ENCODE measurements around the gene PARP15. TPM values are rescaled to one million over a fixed set of nuclear protein-coding genes. Genes with fewer than 3 reads are reported as not detected.

Gene PARP15
- total RNA-seq, 1 donor from 2014 or later: 0.27 TPM

DNA sequence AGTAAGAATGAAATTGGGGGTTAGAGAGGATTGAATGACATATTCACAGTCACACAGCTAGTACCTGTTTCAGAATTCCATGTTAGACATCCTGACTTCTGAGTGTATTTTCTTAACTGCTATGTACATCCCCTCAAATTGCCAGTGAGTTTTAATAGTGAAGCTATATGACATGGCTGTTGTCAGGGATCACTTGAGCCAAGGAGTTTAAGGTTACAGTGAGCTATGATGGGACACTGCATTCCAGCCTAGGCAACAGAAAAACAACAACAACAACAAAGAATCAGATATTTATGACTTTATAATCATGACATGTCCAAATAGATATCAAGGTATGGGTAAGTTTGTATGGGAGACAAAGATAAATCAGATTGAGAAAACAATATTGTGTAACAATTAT, 16.6 kb downstream of the PARP15 start:
- no peaks in the 10 kb centered on the region for H3K4me1 Mint-ChIP-seq
- no peak overlapping the region for H3K4me3 Mint-ChIP-seq
- H3K9me3 Mint-ChIP-seq: peaks cover 9% of the 10 kb centered on the region
- no peaks in the 10 kb centered on the region for H3K36me3 Mint-ChIP-seq
- no peak for DNase-seq (ENCODE audit: low spot score in 2 of 2, unreplicated experiment in 2 of 2)
- TF ChIP-seq, protein P1, sequence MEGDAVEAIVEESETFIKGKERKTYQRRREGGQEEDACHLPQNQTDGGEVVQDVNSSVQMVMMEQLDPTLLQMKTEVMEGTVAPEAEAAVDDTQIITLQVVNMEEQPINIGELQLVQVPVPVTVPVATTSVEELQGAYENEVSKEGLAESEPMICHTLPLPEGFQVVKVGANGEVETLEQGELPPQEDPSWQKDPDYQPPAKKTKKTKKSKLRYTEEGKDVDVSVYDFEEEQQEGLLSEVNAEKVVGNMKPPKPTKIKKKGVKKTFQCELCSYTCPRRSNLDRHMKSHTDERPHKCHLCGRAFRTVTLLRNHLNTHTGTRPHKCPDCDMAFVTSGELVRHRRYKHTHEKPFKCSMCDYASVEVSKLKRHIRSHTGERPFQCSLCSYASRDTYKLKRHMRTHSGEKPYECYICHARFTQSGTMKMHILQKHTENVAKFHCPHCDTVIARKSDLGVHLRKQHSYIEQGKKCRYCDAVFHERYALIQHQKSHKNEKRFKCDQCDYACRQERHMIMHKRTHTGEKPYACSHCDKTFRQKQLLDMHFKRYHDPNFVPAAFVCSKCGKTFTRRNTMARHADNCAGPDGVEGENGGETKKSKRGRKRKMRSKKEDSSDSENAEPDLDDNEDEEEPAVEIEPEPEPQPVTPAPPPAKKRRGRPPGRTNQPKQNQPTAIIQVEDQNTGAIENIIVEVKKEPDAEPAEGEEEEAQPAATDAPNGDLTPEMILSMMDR (IDR thresholded peaks at IDR 0.05; ENCODE audit: unreplicated experiment): no peak
- no peak overlapping the region for H3K27ac Mint-ChIP-seq
- H3K27me3 Mint-ChIP-seq (ENCODE audit: low read depth): peaks cover 7% of the 10 kb centered on the region

DNA sequence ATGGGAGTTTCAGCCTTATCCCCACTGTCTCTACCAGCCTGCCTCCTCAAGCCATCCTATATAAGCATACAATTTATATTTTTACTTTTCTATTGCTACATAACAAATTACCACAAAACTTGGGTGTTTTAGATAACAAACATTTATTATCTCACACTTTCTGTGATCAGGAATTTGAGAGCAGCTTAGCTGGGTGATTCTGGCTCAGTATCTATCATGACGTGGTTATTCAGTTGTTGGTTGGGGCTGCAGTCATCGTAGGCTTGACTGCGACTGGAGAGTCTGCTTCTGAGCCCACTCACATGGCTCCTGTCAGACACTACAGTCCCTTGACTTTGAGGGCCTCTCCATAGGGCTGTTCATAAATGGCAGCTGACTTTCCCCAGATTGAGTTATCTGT, 20.7 kb downstream of the PARP15 start:
- TF ChIP-seq, protein P1 (IDR thresholded peaks at IDR 0.05; ENCODE audit: unreplicated experiment): no peak
- Mint-ChIP-seq H3K4me1 (no peaks in the 10 kb centered on the region), H3K4me3 (no peak overlapping the region), H3K36me3 (no peaks in the 10 kb centered on the region), H3K9me3 (peaks cover 9% of the 10 kb centered on the region), H3K27ac (no peak overlapping the region), H3K27me3 (ENCODE audit: low read depth) (peaks cover 25% of the 10 kb centered on the region)
- DNase-seq (ENCODE audit: low spot score in 2 of 2, unreplicated experiment in 2 of 2): no peak

DNA sequence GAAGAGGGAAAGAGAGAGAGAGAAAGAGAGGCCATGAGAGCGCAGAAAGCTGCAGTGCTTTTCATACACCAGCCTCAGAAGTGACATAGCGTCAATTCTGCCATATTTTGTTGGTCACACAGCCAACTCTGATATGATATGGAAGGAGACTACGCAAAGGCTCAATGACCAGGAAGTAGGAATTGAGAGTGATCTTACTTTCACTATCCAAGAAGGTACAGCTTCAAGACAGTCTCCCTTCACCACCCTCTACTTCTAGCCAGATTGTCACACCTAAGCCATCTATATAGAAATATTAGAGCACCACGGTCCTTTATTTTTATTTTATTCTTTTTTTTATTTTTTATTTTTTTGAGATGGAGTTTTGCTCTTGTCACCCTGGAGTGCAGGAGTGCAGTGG, 21.1 kb downstream of the PARP15 start:
- Mint-ChIP-seq H3K9me3 (peaks cover 9% of the 10 kb centered on the region), H3K4me1 (no peaks in the 10 kb centered on the region), H3K27me3 (ENCODE audit: low read depth) (peaks cover 25% of the 10 kb centered on the region), H3K36me3 (no peaks in the 10 kb centered on the region), H3K4me3 (no peak overlapping the region), H3K27ac (no peak overlapping the region)
- TF ChIP-seq, protein P1 (IDR thresholded peaks at IDR 0.05; ENCODE audit: unreplicated experiment): no peak
- no peak for DNase-seq (ENCODE audit: low spot score in 2 of 2, unreplicated experiment in 2 of 2)

DNA sequence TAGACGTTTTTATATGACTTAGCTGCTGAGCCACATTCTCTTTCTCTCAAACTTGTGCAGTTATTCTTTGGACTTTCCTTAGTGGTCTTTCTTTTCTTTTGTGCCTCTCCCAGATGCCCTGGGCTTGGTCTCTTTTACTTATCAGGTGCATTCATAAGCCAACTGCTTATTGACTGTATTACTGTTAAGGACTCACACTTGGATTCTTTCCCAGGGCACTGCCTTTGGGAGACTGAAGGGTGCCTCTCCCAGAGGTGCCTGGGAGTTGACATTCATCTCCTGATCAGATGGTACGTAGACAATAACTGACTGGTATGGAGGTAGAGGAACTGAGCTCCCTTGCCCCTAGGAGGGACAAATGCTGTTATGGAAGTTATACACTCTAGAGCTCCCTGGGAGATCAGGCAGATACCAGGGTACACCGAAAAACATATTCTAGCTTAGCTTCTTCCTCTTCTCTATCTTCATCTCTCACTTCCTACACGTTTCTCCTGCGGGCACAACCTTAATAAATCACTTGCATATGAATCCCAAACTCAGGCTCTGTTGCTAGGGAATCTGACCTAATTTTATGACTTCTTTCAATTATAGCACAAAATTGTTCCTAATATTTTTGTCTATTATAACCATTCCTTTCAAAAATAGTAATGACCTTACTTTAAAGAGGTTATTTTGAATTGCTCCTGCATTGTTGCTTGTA, 24.7 kb downstream of the PARP15 start:
- H3K36me3 Mint-ChIP-seq: no peaks in the 10 kb centered on the region
- TF ChIP-seq, protein P1 (IDR thresholded peaks at IDR 0.05; ENCODE audit: unreplicated experiment): no peak
- no peaks in the 10 kb centered on the region for H3K4me1 Mint-ChIP-seq
- peaks cover 21% of the 10 kb centered on the region for H3K27me3 Mint-ChIP-seq (ENCODE audit: low read depth)
- DNase-seq (ENCODE audit: low spot score in 2 of 2, unreplicated experiment in 2 of 2): no peak
- H3K4me3 Mint-ChIP-seq: no peak overlapping the region
- no peak overlapping the region for H3K27ac Mint-ChIP-seq
- H3K9me3 Mint-ChIP-seq: no peaks in the 10 kb centered on the region

DNA sequence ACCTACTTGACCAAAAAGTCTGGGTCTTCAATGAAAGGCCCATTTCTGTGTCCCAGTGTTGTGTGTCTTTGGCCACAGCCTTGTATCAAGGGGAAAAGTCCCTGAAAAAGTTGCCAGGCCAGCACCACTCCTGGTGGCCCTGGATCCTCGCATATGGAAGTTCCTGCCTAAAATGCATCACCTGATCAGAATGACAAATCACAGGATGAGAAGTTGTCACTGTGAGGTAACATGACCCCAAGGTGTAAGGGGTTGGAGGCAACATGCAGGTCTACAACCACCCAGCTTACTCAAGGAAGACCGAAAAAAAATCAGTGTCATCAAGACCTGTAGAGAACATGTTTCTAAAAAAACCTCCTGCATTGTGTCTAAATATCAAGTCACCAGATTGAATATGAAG, 25.6 kb downstream of the PARP15 start:
- no peaks in the 10 kb centered on the region for H3K9me3 Mint-ChIP-seq
- H3K36me3 Mint-ChIP-seq: no peaks in the 10 kb centered on the region
- H3K4me1 Mint-ChIP-seq: no peaks in the 10 kb centered on the region
- peaks cover 21% of the 10 kb centered on the region for H3K27me3 Mint-ChIP-seq (ENCODE audit: low read depth)
- no peak overlapping the region for H3K27ac Mint-ChIP-seq
- TF ChIP-seq, protein P1 (IDR thresholded peaks at IDR 0.05; ENCODE audit: unreplicated experiment): no peak
- H3K4me3 Mint-ChIP-seq: no peak overlapping the region
- no peak for DNase-seq (ENCODE audit: low spot score in 2 of 2, unreplicated experiment in 2 of 2)
